Epithelial cell of prostate (primary cell): ENCODE results near the gene PROSER1.
A peak's percentile ranks its signal among the peaks of the same experiment; 100 is the strongest.
"Not testable (repeated sequence)": the region's sequence is repeated elsewhere in the genome, so short reads cannot be mapped to it uniquely, and the experiment has no call there.

Source experiments
- DNase-seq: peaks from one replicate; pipeline ENCODE4 v3.0.0-alpha.2; 2011; ENCODE audit warnings: low read depth, low spot score
- H3K27ac ChIP-seq: fragments of 450-650 bp; 2 replicates; pipeline ENCODE4 v1.5.1; 2017; ENCODE audit warnings: mild to moderate bottlenecking

Gene PROSER1

DNA sequence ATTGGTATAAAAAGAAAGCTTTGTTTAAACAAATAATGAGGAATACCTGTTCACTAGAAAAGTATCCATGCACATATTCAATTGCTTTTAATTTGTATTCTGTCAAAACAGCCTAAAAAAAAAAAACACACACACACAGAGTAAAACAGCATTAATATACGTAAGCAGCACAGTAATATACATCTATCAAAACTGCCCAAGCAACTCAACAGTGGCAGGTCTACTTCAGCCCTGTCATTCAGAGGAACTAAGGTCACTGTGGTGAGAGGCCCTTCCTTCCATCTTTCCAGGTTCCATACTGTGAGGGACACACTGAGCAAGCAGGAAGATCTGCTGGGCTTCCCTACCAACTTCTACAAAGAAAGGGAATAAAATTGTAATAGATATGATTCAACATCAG lies 3.8 kb downstream of the PROSER1 start:
- no peak for DNase-seq
- H3K27ac ChIP-seq, result no peak overlapping the region

DNA sequence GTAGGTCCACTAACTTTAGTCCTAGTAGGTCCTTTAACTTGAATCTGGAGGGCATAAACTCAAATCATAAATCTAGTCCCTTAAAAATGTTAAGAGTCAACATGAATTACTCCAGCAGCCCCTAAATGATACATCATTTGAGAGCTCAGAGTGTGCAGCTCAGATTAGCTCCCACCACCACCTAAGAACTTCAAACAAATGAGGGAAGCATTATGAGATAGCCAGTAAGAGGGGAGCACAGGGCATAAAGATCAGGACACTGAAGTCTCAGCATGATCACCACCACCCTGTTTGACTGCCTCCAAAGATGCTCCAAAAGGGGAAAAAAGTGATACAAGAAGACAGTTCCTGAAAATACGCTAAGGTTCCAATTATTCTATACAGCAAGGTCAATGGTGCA lies 5.7 kb downstream of the PROSER1 start:
- DNase-seq, result no peak
- no peak overlapping the region for H3K27ac ChIP-seq

DNA sequence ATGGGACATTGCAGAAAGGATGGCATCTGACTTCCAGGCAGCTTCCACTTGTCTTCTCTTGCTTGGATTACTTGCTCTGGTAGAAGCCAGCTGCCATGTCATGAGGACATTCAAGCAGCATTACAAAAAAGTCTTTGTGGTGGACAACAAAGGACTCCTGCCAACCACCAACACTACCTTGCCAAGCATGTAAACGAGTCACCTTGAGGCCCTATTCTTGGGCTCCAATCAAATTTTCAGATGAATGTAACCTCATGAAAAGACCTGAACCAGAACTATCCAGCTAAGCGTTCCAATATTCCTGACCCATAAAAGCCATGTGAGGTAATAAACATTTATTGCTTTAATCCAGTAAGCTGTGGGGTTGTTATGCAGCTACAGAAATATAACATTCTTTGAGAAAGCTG lies 12.5 kb downstream of the PROSER1 start:
- no peak for DNase-seq
- H3K27ac ChIP-seq, result peak overlapping the region; percentile 68

DNA sequence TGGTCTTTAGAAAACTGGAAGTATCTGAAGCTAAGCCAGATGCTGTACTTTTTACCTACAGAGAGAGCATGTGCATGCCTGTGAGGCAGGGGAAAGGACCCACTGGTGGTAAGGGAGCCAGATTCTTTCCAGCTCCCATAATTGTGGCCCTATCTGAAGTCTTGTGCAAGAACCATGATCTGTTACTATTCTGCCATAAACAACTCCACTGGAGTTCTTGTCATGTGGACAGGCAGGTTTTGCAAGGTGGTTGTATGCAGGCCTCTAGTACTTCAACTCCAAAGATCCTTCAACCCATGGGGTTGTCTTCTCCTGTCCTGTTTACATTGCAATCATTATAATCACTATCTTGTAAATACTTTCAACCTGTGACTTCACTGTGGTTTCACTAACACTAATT lies 14.1 kb downstream of the PROSER1 start:
- peak overlapping the region; percentile 68 for H3K27ac ChIP-seq
- peak; percentile 86 for DNase-seq

DNA sequence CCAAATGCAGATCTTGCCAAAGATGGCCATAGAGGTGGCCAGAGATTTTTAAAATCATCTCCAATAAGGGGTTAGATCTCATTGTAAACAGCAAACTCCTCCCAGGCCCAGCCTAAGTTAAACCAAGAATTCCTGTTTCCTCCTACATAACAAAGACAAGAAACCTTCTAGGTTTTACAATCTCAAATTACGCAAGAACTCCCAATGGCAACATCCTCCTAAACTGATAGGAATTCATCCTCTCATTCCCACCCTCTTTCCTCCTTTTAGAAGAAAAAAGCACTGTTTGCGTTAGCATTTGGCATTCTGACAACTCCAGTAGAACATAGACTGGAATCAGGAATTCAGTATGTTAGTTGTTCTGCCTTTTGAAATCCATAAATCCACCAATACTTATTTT lies 14.6 kb downstream of the PROSER1 start:
- DNase-seq, result no peak
- peak overlapping the region; percentile 68 for H3K27ac ChIP-seq

DNA sequence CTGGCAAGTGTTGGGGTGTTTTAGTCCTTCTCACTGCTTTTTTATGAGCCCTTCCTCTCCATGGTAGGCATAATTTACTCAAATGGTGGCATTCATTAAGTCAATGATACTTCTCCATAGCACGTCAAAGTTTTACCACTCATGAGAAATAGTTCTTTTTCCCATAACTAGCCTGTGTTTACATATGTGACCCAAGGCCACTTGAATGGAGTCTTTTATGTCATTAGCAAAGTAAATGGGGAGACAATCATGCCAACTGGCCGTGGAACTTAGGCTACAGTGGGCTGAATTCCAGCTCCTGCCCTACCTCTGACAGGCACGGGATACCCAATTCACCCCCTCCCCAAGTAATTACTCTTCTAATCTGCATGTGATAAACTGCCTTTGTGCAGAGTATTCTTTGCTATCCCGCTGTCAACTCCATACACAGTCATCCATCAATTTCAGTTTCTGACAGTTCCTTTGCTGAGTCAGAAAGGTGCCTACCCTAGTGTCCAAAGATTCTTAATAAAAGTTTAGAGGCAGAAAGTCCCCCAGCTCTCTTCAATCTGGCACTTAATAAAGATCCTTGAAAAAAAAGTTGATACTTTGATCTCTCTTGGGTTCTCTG lies 16.9 kb downstream of the PROSER1 start:
- no peak for DNase-seq
- no peak overlapping the region for H3K27ac ChIP-seq

DNA sequence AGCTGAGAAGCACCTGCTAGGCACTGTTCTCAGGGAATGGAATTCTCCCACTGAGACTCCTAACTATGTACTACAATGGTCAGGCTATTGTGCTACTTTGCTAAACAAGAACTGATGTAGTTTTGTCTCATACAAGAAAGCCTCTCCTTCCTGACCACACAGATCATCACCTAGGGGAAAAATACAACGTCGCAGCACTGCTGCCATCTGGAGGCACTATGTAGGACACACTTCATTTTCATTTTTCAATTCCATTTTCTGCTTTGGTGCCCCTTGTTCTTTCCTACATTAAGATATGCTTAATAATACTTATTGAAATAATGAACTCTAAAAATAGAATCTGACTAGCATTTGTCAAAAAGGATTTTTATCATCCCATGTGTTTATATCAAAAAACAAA lies 21.1 kb downstream of the PROSER1 start:
- no peak overlapping the region for H3K27ac ChIP-seq
- DNase-seq, result no peak

DNA sequence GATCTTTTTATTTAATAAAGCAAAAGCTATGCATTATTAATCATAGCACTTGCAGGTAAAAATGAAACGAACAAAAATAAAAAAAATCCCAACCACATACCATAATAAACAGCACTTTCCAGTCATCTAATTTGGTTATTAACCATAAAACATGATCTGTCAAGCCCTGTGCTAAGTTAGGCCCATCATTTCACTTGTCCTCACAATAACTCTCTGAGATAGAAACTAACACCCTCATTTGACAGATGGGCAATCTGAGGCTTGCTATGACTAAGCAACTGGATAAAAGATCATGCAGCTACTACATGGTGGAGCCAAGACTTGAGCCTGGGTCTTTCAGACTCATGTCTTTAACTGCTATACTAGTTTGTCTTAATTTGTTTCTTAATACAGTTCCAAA lies 21.8 kb downstream of the PROSER1 start:
- H3K27ac ChIP-seq, result no peak overlapping the region
- DNase-seq, result no peak

DNA sequence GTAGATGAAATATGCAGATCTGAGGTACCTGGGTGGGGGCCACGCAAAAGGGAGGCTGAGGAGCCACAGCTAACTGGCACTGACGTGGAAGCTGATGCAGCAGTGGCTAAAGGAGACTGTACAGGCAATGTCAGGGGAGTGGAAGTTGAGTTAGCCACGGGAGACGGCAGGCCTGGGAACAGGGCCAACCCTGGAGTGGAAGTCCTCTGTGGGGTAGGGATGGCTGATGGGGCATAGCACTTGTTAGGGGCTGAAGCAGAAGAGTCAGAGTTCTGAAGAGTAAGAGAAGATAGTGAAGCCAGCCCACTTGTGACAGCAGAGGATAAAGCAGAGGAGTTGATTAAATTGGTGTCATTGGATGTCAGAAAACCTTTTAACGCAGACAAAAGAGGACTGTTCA lies 24.4 kb downstream of the PROSER1 start:
- DNase-seq, result no peak
- no peak overlapping the region for H3K27ac ChIP-seq

DNA sequence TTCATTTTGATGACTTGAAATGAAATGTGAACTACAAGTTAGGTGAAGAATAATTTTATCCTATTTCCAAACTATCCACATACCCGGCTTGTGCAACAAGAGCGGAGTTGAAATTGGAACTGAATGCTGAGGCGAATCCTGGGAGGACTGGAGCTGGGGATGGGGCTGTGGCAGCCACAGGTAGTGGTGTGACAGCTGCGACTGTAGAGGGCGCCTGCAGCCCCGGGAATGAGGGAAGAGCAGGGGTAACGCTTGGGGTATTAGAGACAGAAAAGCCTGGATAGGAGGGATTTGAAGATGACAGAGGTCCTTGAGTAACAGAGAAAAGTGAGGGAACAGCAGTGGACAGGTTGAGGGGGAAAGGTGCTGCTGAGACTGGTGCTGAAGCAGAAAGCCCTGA lies 25.3 kb downstream of the PROSER1 start:
- DNase-seq, result no peak
- no peak overlapping the region for H3K27ac ChIP-seq

DNA sequence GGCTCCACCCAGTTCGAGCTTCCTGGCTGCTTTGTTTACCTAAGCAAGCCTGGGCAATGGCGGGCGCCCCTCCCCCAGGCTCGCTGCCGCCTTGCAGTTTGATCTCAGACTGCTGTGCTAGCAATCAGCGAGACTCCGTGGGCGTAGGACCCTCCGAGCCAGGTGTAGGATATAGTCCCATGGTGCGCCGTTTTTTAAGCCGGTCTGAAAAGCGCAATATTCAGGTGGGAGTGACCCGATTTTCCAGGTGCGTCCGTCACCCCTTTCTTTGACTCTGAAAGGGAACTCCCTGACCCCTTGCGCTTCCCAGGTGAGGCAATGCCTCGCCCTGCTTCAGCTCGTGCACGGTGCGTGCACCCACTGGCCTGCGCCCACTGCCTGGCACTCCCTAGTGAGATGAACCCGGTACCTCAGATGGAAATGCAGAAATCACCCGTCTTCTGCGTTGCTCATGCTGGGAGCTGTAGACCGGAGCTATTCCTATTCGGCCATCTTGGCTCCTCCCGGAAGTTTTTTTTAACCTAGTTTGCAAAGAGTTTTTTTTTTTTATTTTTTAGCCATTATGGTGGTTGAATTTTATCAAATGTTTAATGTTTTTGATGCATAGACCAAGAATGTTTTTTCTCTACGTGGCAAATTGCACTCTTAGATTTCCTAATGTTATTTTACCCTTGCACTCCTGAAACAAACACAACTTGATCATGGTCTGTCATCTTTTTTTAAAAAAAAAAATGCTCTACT lies 31.3 kb downstream of the PROSER1 start:
- DNase-seq, result not testable (repeated sequence)

DNA sequence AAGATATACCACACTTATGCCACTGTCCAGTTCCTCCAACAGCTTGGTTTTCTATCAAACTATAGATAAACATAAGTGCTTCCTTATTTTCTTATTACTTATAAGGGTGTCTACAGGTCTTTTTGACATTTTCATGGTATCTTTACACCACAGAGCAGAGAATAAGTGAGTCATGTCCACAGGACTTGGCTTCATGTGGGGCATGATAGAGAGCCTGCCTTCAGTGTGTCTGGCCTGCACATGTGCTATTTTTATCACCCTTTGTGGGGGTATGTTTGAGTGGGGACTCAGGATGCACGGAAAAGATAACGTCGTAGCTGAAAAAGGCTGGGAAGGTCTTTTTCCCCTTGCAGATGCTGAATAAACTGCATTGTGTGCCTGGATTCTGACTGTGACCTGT lies 39.1 kb downstream of the PROSER1 start:
- no peak overlapping the region for H3K27ac ChIP-seq
- no peak for DNase-seq

More for the DNA sequence above, 31.3 kb downstream of the PROSER1 start:
- H3K27ac ChIP-seq, result peak overlapping the region; percentile 72

DNA sequence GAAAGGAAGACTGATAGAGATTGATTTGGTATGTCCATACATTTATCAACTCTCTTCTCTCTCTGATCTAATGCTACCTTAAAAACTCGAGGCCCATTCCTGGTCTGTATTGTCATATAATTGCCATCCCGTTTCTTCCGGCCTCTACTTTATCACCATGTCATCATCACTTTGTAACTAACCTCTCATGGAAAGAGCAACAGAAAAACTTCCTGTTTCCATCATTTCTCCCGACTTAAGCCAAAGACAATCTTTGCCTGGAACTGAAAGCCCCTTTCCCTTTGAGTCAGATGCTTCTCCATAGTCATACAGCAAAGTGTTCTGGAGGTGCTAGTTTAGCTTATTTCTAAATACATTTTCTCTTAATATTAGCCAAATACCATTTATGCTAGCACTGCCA lies 44.5 kb downstream of the PROSER1 start:
- no peak for DNase-seq
- no peak overlapping the region for H3K27ac ChIP-seq

DNA sequence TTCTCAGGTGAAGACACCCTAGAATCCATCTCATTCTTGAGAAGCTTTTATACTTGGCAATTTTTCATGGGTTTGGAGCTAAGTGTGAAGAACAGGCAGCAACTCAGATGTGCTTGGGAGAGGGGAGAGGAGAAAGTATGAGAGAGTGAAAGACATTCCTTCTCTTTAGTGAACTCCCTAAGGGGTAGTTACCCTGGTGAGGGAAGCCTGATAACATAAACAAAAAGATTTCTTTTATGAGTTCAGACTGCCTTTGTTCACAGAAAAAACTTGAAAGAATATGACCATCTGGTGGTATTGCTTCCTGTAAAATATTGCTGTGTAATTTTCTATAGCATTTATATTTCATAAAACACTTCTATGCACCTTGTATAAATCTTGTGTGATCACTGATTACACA lies 47.2 kb downstream of the PROSER1 start, which contains the start of gene STOML3:
STOML3 (minus strand) TSS at position 139 of the 400 bp plus-strand sequence; CDS start at position 29, 110 bp downstream.
- no peak for DNase-seq

DNA sequence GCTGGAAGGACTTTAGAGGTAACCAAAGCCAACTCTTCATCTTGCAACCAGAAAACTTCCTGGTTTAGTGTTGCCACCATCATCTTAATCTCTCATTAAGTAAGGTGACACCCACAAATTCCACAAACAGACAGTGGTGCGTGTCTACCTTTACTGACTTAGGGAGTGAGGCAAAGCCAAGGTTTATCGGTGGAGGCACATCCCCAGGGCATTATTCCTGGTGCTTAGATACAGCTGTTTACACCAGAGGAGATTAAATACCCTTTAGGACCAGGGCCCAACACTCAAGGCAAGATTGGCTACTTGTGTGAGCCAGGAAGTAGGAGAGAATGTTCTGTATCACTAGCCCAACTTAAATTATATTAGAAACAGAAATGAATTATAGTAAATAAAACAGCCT lies 56.8 kb downstream of the PROSER1 start:
- H3K27ac ChIP-seq, result peak overlapping the region; percentile 27
- DNase-seq, result no peak

More for the DNA sequence above, 47.2 kb downstream of the PROSER1 start, which contains the start of gene STOML3:
- H3K27ac ChIP-seq, result no peak within 1 kb of the TSS

DNA sequence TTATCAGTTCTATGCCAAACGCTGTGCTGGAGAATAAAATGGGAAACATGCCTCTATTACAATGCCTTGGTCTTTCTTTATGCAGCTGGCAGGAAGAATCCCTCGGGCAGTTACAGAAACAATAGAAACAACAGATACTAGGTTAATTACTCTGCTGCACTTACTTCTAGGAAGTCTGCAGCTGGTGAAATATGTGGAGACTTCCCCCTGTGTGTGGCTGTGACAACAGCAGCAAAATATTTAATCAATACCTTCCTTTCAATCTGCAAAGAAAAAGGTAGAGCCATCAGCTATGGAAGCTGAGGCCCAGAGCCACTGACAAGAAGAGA lies 57.2 kb downstream of the PROSER1 start:
- DNase-seq, result no peak

DNA sequence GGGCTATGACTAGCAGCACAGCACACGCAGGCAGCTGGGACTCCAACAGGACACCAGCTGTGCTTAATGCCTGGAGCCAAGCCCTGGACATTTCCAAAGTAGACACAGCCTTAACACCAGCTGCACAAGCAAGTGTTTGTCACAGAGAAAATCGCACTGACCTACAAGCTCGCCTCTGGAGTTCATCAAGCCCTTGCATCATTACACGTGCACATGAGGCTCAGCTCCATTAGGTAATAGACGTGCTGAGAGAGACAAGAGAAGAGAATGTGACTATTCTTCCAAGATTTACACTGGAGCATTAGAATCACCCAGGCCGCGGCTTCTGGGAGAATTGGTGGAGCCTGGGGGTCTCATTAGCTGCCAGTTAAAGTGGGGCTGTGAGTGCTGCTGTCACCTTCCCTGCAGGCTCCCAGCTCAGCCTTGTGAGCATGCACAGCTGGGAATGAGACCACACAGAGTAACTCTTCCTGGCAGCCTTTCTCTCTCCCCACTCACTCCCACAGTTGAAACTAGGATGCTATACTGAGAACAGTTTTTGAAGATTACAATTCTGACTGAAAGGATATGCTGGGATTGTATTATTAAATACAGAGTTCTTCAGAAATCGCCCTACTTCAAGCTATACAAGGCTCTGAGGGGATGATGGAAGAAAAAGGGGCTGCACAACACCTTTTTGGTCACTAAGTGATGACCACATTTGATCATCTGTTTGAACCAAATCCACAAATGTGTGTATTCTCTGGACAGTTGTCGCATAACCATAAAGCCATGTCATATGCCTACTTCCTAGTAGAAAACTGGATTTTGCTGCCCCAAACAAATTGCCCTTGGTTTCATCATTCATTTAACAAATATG lies 57.8 kb downstream of the PROSER1 start:
- peak overlapping the region; percentile 27 for H3K27ac ChIP-seq
- no peak for DNase-seq

More for the DNA sequence above, 57.2 kb downstream of the PROSER1 start:
- peak overlapping the region; percentile 27 for H3K27ac ChIP-seq

DNA sequence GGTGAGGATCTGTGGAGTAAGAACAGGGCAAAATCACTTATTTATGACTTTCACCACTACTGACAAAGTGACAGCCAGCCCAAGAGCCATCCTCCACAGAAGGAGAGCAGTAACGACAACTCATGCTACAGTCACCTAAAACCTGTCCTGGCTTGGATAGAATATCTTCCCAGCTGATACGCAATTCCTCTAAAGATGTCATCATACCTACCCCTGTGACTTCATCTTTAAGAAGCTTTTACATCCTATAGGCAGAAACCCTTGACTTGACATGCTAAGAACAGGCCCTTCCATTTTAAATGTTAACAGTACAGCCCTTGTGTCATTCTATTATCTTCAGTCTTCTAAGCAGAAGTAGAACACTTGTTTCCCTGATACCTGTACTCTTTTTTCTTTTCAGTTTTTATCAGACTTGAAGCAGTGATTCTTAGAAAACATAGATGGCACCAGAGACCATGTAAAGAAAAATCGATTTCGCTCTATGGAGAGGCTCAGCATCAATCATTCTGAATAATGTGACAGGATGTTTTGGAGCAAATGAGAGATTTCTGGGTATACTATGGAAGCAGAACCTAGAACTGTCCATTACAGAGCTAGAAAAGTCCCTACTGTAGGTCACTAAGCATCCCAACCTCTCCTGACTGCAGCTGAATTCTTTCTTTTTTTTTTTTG lies 67.4 kb downstream of the PROSER1 start:
- DNase-seq, result no peak
- H3K27ac ChIP-seq, result peak overlapping the region; percentile 29

DNA sequence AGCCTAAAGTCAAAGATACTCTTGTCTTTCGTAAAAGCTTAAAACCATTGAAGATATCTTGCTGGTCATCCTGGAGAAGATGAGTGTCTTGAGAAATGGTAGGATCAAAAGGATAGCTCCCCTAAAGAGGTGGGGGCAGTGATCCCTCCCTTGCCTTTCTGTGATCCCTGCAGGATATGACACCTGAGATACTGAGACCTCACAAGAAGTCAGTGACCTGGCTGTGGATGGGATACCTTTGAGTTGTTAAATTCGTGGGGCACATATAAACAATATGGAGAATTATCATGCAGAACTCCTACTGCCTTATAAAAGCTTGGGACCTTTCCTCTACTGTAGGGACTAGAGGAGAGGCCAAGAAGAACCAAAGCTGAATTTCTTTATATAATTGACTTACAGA lies 68.7 kb downstream of the PROSER1 start:
- DNase-seq, result no peak
- no peak overlapping the region for H3K27ac ChIP-seq

DNA sequence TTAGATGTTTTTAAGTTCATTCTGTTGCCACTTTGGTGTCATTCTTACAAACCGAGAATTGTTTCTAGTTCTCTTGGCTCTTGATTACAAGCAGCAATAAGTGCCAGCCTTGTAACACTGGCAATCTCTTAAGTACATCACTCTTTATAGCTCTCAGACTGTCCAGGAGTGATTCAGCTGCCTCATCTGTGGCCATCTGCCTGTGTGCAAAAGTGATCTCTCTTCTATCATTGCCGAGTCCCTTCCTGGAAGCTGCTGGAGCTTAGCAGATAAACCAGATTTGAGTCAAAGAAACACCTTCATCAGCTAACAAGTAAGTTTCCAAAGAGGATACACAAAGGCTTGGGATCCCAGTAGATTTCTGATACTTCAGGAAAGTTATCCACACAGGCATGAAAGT lies 70.4 kb downstream of the PROSER1 start:
- no peak for DNase-seq
- H3K27ac ChIP-seq, result no peak overlapping the region
